Measurements from ENCODE around the gene CLCA4. TPM values are rescaled to one million over a fixed set of nuclear protein-coding genes. Genes with fewer than 3 reads are reported as not detected.

Gene CLCA4
- total RNA-seq, 1 experiment from 2014 or later = not detected

DNA sequence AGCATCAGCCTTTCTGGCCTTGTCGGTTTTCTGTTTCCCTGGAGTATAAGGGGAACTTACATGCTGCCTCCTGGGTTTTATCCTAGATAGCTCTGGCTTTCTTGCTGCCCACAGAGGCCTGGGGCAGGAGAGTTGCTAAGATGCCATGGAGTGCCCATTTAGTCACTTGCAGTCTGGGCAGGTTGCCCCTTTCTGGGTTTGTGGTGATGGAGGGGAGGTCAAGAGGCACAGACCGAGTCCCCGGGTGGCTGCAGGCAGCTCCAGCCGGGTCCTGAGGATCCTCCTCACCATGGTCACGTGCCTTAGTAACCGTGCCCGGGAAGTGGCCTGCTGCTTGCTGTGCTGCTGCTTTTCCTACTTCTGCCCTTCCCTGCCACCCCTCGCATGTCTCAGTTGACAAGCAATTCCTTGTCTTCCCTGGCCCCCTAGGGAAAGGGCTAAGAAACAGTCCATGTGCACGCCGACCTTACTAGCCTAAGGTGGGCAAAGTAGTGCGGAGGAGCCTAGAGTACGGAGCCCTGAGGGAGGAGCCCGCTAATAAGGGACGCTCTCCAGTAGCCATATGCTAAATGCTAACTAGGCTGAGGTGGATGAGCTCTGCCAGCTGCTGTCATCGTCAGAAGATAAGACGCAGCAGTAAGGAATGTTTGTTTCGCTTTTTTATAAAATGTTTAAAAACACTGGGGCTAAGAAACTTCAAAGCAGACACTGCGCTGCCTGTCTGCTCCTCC is 43.3 kb upstream of the CLCA4 start:
- peaks cover 16% of the 10 kb centered on the region for H3K4me1 ChIP-seq (ENCODE audit: insufficient read depth, low read length)
- no peak overlapping the region for H3K4me3 ChIP-seq (ENCODE audit: low read length)
- no peaks in the 10 kb centered on the region for H3K9me3 ChIP-seq (ENCODE audit: low read length)
- intact Hi-C loops (cut with micrococcal nuclease) = loop anchor here (5.0 to 10.0 kb wide), 2 partner anchors 181 to 239 kb away; no protein-coding TSS in a partner anchor
- no peaks in the 10 kb centered on the region for H3K9me2 ChIP-seq (replicated peaks; ENCODE audit: low read length)
- TF ChIP-seq EZH2phosphoT487 (IDR thresholded peaks at IDR 0.05; ENCODE audit: borderline replicate concordance, low read length) (no peak), CTCF (conservative IDR thresholded peaks at IDR 0.05; ENCODE audit: low read depth, low read length) (no peak), EZH2 (IDR thresholded peaks at IDR 0.05; ENCODE audit: low read length, unreplicated experiment) (no peak)
- H2AFZ ChIP-seq (ENCODE audit: low read length) = peak overlapping the region; percentile 88; the same call in 1 of the 2 replicates
- H3K9ac ChIP-seq (ENCODE audit: low read length) = no peak overlapping the region
- ATAC-seq (no peak), DNase-seq (no peak)
- H3K27me3 ChIP-seq (ENCODE audit: low read length) = no peaks in the 10 kb centered on the region
- H4K20me1 ChIP-seq (ENCODE audit: low read length) = no peaks in the 10 kb centered on the region
- BruUV-seq (replicated peaks) = no TSS peak
- CTCF ChIA-PET = interaction anchor here (0.6 kb wide), 1 partner anchor 121 kb away, joined by 4 read pairs; no protein-coding TSS in a partner anchor
- H3K4me2 ChIP-seq (ENCODE audit: low read length) = peak overlapping the region; percentile 82; the same call in 1 of the 2 replicates
- POLR2A ChIA-PET (ENCODE audit: unreplicated experiment) = no interaction called here
- no peaks in the 10 kb centered on the region for H3K79me2 ChIP-seq (ENCODE audit: low read length)
- peaks cover 3% of the 10 kb centered on the region; the same call in 1 of the 2 replicates for H3K36me3 ChIP-seq (ENCODE audit: low read depth, low read length)
- no peak overlapping the region for H3K27ac ChIP-seq (ENCODE audit: low read length)
- H3F3A ChIP-seq (ENCODE audit: low read length, unreplicated experiment) = no peaks in the 10 kb centered on the region

DNA sequence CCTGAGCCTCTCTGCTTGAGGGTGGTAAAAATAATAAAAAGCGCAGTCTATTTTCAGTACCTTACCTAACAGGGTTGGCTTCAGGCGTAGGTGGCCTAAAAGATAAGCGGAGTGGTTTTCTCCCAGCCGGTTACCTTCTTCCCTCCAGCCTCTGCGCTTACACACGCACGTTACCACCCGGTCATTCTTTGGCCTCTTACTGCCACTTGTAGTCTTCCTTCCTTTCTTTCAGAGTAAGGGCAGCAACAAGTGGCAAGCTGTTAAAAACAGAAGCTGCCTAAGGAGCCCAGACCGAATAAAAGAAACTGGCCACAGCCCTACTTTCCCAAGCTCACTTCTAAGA is 42.8 kb upstream of the CLCA4 start:
- ATAC-seq (no peak), DNase-seq (no peak)
- H3K36me3 ChIP-seq (ENCODE audit: low read depth, low read length) = peaks cover 3% of the 10 kb centered on the region; the same call in 1 of the 2 replicates
- intact Hi-C loops (cut with micrococcal nuclease) = loop anchor here (5.0 to 10.0 kb wide), 2 partner anchors 181 to 238 kb away; no protein-coding TSS in a partner anchor
- H3K9ac ChIP-seq (ENCODE audit: low read length) = no peak overlapping the region
- CTCF ChIA-PET = interaction anchor here (0.6 kb wide), 1 partner anchor 200 kb away, joined by 3 read pairs; no protein-coding TSS in a partner anchor
- H3K9me3 ChIP-seq (ENCODE audit: low read length) = no peaks in the 10 kb centered on the region
- no peaks in the 10 kb centered on the region for H3K9me2 ChIP-seq (replicated peaks; ENCODE audit: low read length)
- H3K27ac ChIP-seq (ENCODE audit: low read length) = no peak overlapping the region
- no peaks in the 10 kb centered on the region for H3K27me3 ChIP-seq (ENCODE audit: low read length)
- no peaks in the 10 kb centered on the region for H3K79me2 ChIP-seq (ENCODE audit: low read length)
- no peaks in the 10 kb centered on the region for H4K20me1 ChIP-seq (ENCODE audit: low read length)
- H3K4me1 ChIP-seq (ENCODE audit: insufficient read depth, low read length) = peaks cover 16% of the 10 kb centered on the region
- H2AFZ ChIP-seq (ENCODE audit: low read length) = 0 out of 2 replicates have a peak overlapping the region, but pooled peaks have one; percentile 88
- no peaks in the 10 kb centered on the region for H3F3A ChIP-seq (ENCODE audit: low read length, unreplicated experiment)
- no peak overlapping the region for H3K4me2 ChIP-seq (ENCODE audit: low read length)
- BruUV-seq (replicated peaks) = no TSS peak
- TF ChIP-seq EZH2 (IDR thresholded peaks at IDR 0.05; ENCODE audit: low read length, unreplicated experiment) = no peak
- TF ChIP-seq CTCF (conservative IDR thresholded peaks at IDR 0.05; ENCODE audit: low read depth, low read length) = no peak
- no peak for TF ChIP-seq EZH2phosphoT487 (IDR thresholded peaks at IDR 0.05; ENCODE audit: borderline replicate concordance, low read length)
- POLR2A ChIA-PET (ENCODE audit: unreplicated experiment) = no interaction called here
- no peak overlapping the region for H3K4me3 ChIP-seq (ENCODE audit: low read length)
